GM19463 (cell line): Measurements from ENCODE around the gene ALX4.

Experiments
- ATAC-seq: cut with Tn5 transposase; IDR thresholded peaks from one replicate; pipeline ENCODE4 v1.9.1; 2021; ENCODE audit warnings: mild to moderate bottlenecking, moderate library complexity; ENCODE audit not compliant: unreplicated experiment

Gene ALX4

GRCh38 chr11:44309478-44310205 lies at the start of gene ALX4:
TSS of gene ALX4 (minus strand) at chr11:44310139. CDS start at chr11:44310062, 77 bp downstream.
- ATAC-seq: no peak

GRCh38 chr11:44359162-44359561 lies 49.2 kb upstream of the ALX4 start:
- ATAC-seq: no peak

- no peak for ATAC-seq
Observed at GRCh38 chr11:44358713-44359112, 48.8 kb upstream of the ALX4 start.

- ATAC-seq: no peak
Observed at GRCh38 chr11:44357711-44358110, 47.8 kb upstream of the ALX4 start.

- ATAC-seq: no peak
Observed at GRCh38 chr11:44356351-44356750, 46.4 kb upstream of the ALX4 start.

- ATAC-seq: no peak
Observed at GRCh38 chr11:44351898-44352498, 42.1 kb upstream of the ALX4 start.

GRCh38 chr11:44351006-44351660 lies 41.2 kb upstream of the ALX4 start:
- ATAC-seq: peak; percentile 78

- no peak for ATAC-seq
Observed at GRCh38 chr11:44349328-44349727, 39.4 kb upstream of the ALX4 start.

- no peak for ATAC-seq
Observed at GRCh38 chr11:44348721-44349120, 38.8 kb upstream of the ALX4 start.

GRCh38 chr11:44348114-44348513 lies 38.2 kb upstream of the ALX4 start:
- no peak for ATAC-seq

GRCh38 chr11:44347538-44347937 lies 37.6 kb upstream of the ALX4 start:
- ATAC-seq: no peak

GRCh38 chr11:44346983-44347382 lies 37.0 kb upstream of the ALX4 start:
- ATAC-seq: no peak

GRCh38 chr11:44345781-44346180 lies 35.8 kb upstream of the ALX4 start:
- ATAC-seq: no peak

- ATAC-seq: no peak
Observed at GRCh38 chr11:44344921-44345320, 35.0 kb upstream of the ALX4 start.

- no peak for ATAC-seq
Observed at GRCh38 chr11:44344423-44344820, 34.5 kb upstream of the ALX4 start.

GRCh38 chr11:44343778-44344422 lies 34.0 kb upstream of the ALX4 start:
- ATAC-seq: no peak

GRCh38 chr11:44342616-44343015 lies 32.7 kb upstream of the ALX4 start:
- no peak for ATAC-seq

- no peak for ATAC-seq
Observed at GRCh38 chr11:44340656-44341055, 30.7 kb upstream of the ALX4 start.

- no peak for ATAC-seq
Observed at GRCh38 chr11:44339530-44339883, 29.6 kb upstream of the ALX4 start.

- no peak for ATAC-seq
Observed at GRCh38 chr11:44338698-44339529, 29.0 kb upstream of the ALX4 start.

- no peak for ATAC-seq
Observed at GRCh38 chr11:44338026-44338425, 28.1 kb upstream of the ALX4 start.
